Nephron progenitor cell (in vitro differentiated cells): Measurements from ENCODE around the gene ADARB2.

Experiments
- DNase-seq: peaks from one replicate; pipeline ENCODE4 v3.0.0; 2021
- H3K27ac Mint-ChIP-seq: 2 replicates; pipeline ENCODE4 v1.8.0; 2021; ENCODE audit warnings: mild to moderate bottlenecking, moderate library complexity, mixed read lengths
- H3K27me3 Mint-ChIP-seq: 2 replicates; pipeline ENCODE4 v1.8.0; 2021; ENCODE audit warnings: mild to moderate bottlenecking, low read depth, mixed read lengths; ENCODE audit not compliant: poor library complexity
- H3K36me3 Mint-ChIP-seq: 2 replicates; pipeline ENCODE4 v1.8.0; 2021; ENCODE audit warnings: low read depth, mixed read lengths
- H3K4me1 Mint-ChIP-seq: 2 replicates; pipeline ENCODE4 v1.8.0; 2021; ENCODE audit warnings: mixed read lengths
- H3K4me3 Mint-ChIP-seq: 2 replicates; pipeline ENCODE4 v1.8.0; 2021; ENCODE audit warnings: mild to moderate bottlenecking, moderate library complexity, mixed read lengths
- H3K9me3 Mint-ChIP-seq: 2 replicates; pipeline ENCODE4 v1.8.0; 2021; ENCODE audit warnings: mild to moderate bottlenecking, moderate library complexity, mixed read lengths
- TF ChIP-seq, protein P1 (sequence below): fragments of 200-600 bp; sonication (generic); IDR thresholded peaks from 2 replicates; pipeline ENCODE4 v1.5.0; 2021; ENCODE audit warnings: antibody characterized with exemption

ADARB2 gene

DNA sequence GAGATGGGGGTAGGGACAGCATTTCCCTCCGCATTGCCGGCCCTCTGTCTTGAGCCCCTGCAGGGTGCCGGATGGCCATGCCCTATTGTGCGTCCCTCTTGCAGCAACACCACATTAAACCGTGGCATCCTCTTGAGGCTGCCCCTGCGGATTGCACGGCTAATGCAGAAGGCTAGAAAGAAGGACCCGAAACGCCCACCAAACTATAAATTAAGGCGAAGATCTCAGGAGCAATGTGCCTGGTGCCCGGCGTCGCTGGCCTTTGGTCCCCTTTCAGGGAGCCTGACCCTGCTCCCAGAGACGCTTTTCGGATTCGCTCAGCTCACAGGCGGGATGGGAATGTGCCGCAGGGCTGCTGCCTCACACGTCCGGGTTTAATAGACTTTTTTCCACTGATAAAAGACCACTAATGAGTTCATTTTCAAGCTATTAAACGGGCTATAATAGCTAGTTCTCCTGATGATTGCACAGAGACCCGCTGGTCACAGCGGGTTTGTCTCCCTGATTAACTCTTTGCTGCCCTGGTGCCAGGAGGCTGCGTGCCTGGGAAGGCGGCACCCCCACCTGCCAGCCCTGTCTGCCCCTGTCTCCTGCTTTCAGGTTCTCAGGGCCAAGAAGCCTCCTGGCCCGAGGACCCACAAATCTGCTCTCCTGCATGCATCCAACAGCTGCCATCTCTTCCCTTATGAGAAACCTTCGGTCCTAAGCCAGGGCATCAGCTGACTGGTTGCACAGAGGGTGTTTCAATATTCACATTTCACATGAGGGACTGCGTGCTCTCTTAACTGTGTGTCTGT, 128.3 kb downstream of the ADARB2 start:
- Mint-ChIP-seq H3K27ac (no peak overlapping the region), H3K36me3 (no peaks in the 10 kb centered on the region), H3K4me1 (peaks cover 75% of the 10 kb centered on the region), H3K4me3 (peak overlapping the region; percentile 44), H3K27me3 (peaks cover 39% of the 10 kb centered on the region), H3K9me3 (no peaks in the 10 kb centered on the region)
- TF ChIP-seq, protein P1, sequence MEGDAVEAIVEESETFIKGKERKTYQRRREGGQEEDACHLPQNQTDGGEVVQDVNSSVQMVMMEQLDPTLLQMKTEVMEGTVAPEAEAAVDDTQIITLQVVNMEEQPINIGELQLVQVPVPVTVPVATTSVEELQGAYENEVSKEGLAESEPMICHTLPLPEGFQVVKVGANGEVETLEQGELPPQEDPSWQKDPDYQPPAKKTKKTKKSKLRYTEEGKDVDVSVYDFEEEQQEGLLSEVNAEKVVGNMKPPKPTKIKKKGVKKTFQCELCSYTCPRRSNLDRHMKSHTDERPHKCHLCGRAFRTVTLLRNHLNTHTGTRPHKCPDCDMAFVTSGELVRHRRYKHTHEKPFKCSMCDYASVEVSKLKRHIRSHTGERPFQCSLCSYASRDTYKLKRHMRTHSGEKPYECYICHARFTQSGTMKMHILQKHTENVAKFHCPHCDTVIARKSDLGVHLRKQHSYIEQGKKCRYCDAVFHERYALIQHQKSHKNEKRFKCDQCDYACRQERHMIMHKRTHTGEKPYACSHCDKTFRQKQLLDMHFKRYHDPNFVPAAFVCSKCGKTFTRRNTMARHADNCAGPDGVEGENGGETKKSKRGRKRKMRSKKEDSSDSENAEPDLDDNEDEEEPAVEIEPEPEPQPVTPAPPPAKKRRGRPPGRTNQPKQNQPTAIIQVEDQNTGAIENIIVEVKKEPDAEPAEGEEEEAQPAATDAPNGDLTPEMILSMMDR = no peak
- DNase-seq = peak; percentile 44

GRCh38 chr10:1608408-1608807, 128.9 kb downstream of the ADARB2 start:
- no peaks in the 10 kb centered on the region for H3K9me3 Mint-ChIP-seq
- no peaks in the 10 kb centered on the region for H3K36me3 Mint-ChIP-seq
- H3K4me1 Mint-ChIP-seq = peaks cover 75% of the 10 kb centered on the region
- TF ChIP-seq, protein P1 = no peak
- H3K27ac Mint-ChIP-seq = no peak overlapping the region
- DNase-seq = no peak
- peak overlapping the region; percentile 44 for H3K4me3 Mint-ChIP-seq
- H3K27me3 Mint-ChIP-seq = peaks cover 39% of the 10 kb centered on the region

GRCh38 chr10:1607466-1607865, 129.9 kb downstream of the ADARB2 start:
- no peaks in the 10 kb centered on the region for H3K9me3 Mint-ChIP-seq
- H3K27me3 Mint-ChIP-seq = peaks cover 42% of the 10 kb centered on the region
- no peak for DNase-seq
- TF ChIP-seq, protein P1 = no peak
- peaks cover 77% of the 10 kb centered on the region for H3K4me1 Mint-ChIP-seq
- H3K27ac Mint-ChIP-seq = no peak overlapping the region
- no peak overlapping the region for H3K4me3 Mint-ChIP-seq
- H3K36me3 Mint-ChIP-seq = no peaks in the 10 kb centered on the region

- no peak for DNase-seq
These were observed 131.1 kb downstream of the ADARB2 start for GRCh38 chr10:1605999-1606940.

GRCh38 chr10:1605121-1605520, 132.2 kb downstream of the ADARB2 start:
- peaks cover 67% of the 10 kb centered on the region for H3K4me1 Mint-ChIP-seq
- H3K4me3 Mint-ChIP-seq = no peak overlapping the region
- H3K27me3 Mint-ChIP-seq = peaks cover 34% of the 10 kb centered on the region
- DNase-seq = no peak
- H3K36me3 Mint-ChIP-seq = no peaks in the 10 kb centered on the region
- no peaks in the 10 kb centered on the region for H3K9me3 Mint-ChIP-seq
- H3K27ac Mint-ChIP-seq = no peak overlapping the region
- TF ChIP-seq, protein P1 = no peak

More at GRCh38 chr10:1605999-1606940, 131.1 kb downstream of the ADARB2 start:
- peaks cover 76% of the 10 kb centered on the region for H3K4me1 Mint-ChIP-seq
- peaks cover 43% of the 10 kb centered on the region for H3K27me3 Mint-ChIP-seq
- H3K36me3 Mint-ChIP-seq = no peaks in the 10 kb centered on the region
- TF ChIP-seq, protein P1 = no peak
- no peak overlapping the region for H3K27ac Mint-ChIP-seq
- no peak overlapping the region for H3K4me3 Mint-ChIP-seq
- no peaks in the 10 kb centered on the region for H3K9me3 Mint-ChIP-seq
